ENCODE results near the gene GABARAPL1. TPM values are rescaled to one million over a fixed set of nuclear protein-coding genes. Genes with fewer than 3 reads are reported as not detected.

Gene GABARAPL1
- 64.2 and 65.9 TPM in 2 replicates for total RNA-seq

GRCh38 chr12:10212739-10213131 is at the start of gene GABARAPL1:
TSS of gene GABARAPL1 (plus strand) at chr12:10212877. CDS start at chr12:10213130, 253 bp downstream.
- peak within 1 kb of the TSS; percentile 93 for H3K4me2 ChIP-seq (ENCODE audit: insufficient read depth, low read length)
- peak within 1 kb of the TSS; percentile 97 for H3K27ac ChIP-seq (ENCODE audit: low read depth, low read length)
- no peaks in the 10 kb centered on the region for H3K36me3 ChIP-seq (ENCODE audit: insufficient read depth, low read length)
- peaks cover 23% of the 10 kb centered on the region for H3K79me2 ChIP-seq (ENCODE audit: insufficient read depth, low read length)
- H3K9me3 ChIP-seq (ENCODE audit: low read depth, low read length): no peaks in the 10 kb centered on the region
- H3K4me3 ChIP-seq (ENCODE audit: insufficient read depth, low read length): peak within 1 kb of the TSS; percentile 80
- H4K20me1 ChIP-seq (ENCODE audit: insufficient read depth, low read length): peaks cover 8% of the 10 kb centered on the region
- peak within 1 kb of the TSS; percentile 77 for H2AFZ ChIP-seq (ENCODE audit: low read length)
- DNase-seq (ENCODE audit: insufficient read length, low spot score, missing footprints): peak; percentile 93
- no peaks in the 10 kb centered on the region for H3K27me3 ChIP-seq (ENCODE audit: insufficient read depth, low read length)
- TF ChIP-seq, protein P1, sequence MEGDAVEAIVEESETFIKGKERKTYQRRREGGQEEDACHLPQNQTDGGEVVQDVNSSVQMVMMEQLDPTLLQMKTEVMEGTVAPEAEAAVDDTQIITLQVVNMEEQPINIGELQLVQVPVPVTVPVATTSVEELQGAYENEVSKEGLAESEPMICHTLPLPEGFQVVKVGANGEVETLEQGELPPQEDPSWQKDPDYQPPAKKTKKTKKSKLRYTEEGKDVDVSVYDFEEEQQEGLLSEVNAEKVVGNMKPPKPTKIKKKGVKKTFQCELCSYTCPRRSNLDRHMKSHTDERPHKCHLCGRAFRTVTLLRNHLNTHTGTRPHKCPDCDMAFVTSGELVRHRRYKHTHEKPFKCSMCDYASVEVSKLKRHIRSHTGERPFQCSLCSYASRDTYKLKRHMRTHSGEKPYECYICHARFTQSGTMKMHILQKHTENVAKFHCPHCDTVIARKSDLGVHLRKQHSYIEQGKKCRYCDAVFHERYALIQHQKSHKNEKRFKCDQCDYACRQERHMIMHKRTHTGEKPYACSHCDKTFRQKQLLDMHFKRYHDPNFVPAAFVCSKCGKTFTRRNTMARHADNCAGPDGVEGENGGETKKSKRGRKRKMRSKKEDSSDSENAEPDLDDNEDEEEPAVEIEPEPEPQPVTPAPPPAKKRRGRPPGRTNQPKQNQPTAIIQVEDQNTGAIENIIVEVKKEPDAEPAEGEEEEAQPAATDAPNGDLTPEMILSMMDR (IDR thresholded peaks at IDR 0.05; ENCODE audit: extremely low read depth, low read depth, low read length): no peak
- peaks cover 17% of the 10 kb centered on the region for H3K4me1 ChIP-seq (ENCODE audit: insufficient read depth, low read length)

- Histone ChIP-seq H3K4me2 (ENCODE audit: insufficient read depth, low read length) (no peak overlapping the region), H2AFZ (ENCODE audit: low read length) (no peak overlapping the region), H3K9me3 (ENCODE audit: low read depth, low read length) (no peaks in the 10 kb centered on the region), H3K4me3 (ENCODE audit: insufficient read depth, low read length) (no peak overlapping the region), H4K20me1 (ENCODE audit: insufficient read depth, low read length) (no peaks in the 10 kb centered on the region), H3K79me2 (ENCODE audit: insufficient read depth, low read length) (no peaks in the 10 kb centered on the region), H3K36me3 (ENCODE audit: insufficient read depth, low read length) (no peaks in the 10 kb centered on the region), H3K4me1 (ENCODE audit: insufficient read depth, low read length) (no peaks in the 10 kb centered on the region), H3K27me3 (ENCODE audit: insufficient read depth, low read length) (peaks cover 4% of the 10 kb centered on the region), H3K27ac (ENCODE audit: low read depth, low read length) (no peak overlapping the region)
- TF ChIP-seq, protein P1 (IDR thresholded peaks at IDR 0.05; ENCODE audit: extremely low read depth, low read depth, low read length): no peak
- no peak for DNase-seq (ENCODE audit: insufficient read length, low spot score, missing footprints)
Measured at GRCh38 chr12:10163084-10163483, 49.6 kb upstream of the GABARAPL1 start.

- Histone ChIP-seq H3K27me3 (ENCODE audit: insufficient read depth, low read length) (no peaks in the 10 kb centered on the region), H3K36me3 (ENCODE audit: insufficient read depth, low read length) (no peaks in the 10 kb centered on the region), H4K20me1 (ENCODE audit: insufficient read depth, low read length) (no peaks in the 10 kb centered on the region), H2AFZ (ENCODE audit: low read length) (no peak overlapping the region), H3K4me1 (ENCODE audit: insufficient read depth, low read length) (no peaks in the 10 kb centered on the region), H3K27ac (ENCODE audit: low read depth, low read length) (no peak overlapping the region), H3K79me2 (ENCODE audit: insufficient read depth, low read length) (no peaks in the 10 kb centered on the region), H3K4me2 (ENCODE audit: insufficient read depth, low read length) (no peak overlapping the region), H3K9me3 (ENCODE audit: low read depth, low read length) (no peaks in the 10 kb centered on the region), H3K4me3 (ENCODE audit: insufficient read depth, low read length) (no peak overlapping the region)
- TF ChIP-seq, protein P1 (IDR thresholded peaks at IDR 0.05; ENCODE audit: extremely low read depth, low read depth, low read length): no peak
- no peak for DNase-seq (ENCODE audit: insufficient read length, low spot score, missing footprints)
Measured at GRCh38 chr12:10165421-10165820, 47.3 kb upstream of the GABARAPL1 start.

DNA sequence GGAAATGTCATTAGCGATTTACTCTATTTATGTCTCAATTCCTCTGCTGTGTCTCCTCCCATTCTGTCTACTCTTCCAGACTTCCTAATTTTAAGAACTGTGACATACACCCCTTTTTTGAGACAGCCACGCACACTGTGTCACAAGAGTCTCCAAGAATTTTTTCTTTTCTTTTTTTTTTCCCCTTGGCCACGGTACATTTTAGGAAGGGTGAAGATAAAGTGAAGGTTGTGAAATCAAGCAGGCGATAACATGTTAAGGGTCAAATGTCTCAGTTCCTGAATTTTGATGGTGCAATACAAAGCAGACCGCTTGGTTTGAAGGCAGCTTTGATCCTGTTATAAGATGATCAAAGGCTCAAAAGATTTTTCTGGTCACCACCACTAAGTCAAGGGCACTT is 45.1 kb upstream of the GABARAPL1 start:
- Histone ChIP-seq H3K79me2 (ENCODE audit: insufficient read depth, low read length) (no peaks in the 10 kb centered on the region), H3K36me3 (ENCODE audit: insufficient read depth, low read length) (no peaks in the 10 kb centered on the region), H3K4me1 (ENCODE audit: insufficient read depth, low read length) (no peaks in the 10 kb centered on the region), H3K4me3 (ENCODE audit: insufficient read depth, low read length) (no peak overlapping the region), H4K20me1 (ENCODE audit: insufficient read depth, low read length) (no peaks in the 10 kb centered on the region), H3K27ac (ENCODE audit: low read depth, low read length) (no peak overlapping the region), H3K27me3 (ENCODE audit: insufficient read depth, low read length) (peaks cover 4% of the 10 kb centered on the region), H3K9me3 (ENCODE audit: low read depth, low read length) (no peaks in the 10 kb centered on the region), H2AFZ (ENCODE audit: low read length) (no peak overlapping the region), H3K4me2 (ENCODE audit: insufficient read depth, low read length) (no peak overlapping the region)
- no peak for DNase-seq (ENCODE audit: insufficient read length, low spot score, missing footprints)
- TF ChIP-seq, protein P1 (IDR thresholded peaks at IDR 0.05; ENCODE audit: extremely low read depth, low read depth, low read length): no peak
